Measurements from ENCODE around the gene SLC44A2.

SLC44A2 gene

GRCh38 chr19:10682397-10683063 lies 57.2 kb downstream of the SLC44A2 start:
- no peak for TF ChIP-seq CTCF (conservative IDR thresholded peaks at IDR 0.05; ENCODE audit: low read depth, low read length)
- H3K4me3 ChIP-seq (ENCODE audit: low read length): no peak overlapping the region
- no peak for DNase-seq (ENCODE audit: low read depth)

GRCh38 chr19:10683064-10683426 lies 57.7 kb downstream of the SLC44A2 start:
- no peak for DNase-seq (ENCODE audit: low read depth)
- no peak for TF ChIP-seq CTCF (conservative IDR thresholded peaks at IDR 0.05; ENCODE audit: low read depth, low read length)
- no peak overlapping the region for H3K4me3 ChIP-seq (ENCODE audit: low read length)

- H3K4me3 ChIP-seq (ENCODE audit: low read length): no peak overlapping the region
- no peak for TF ChIP-seq CTCF (conservative IDR thresholded peaks at IDR 0.05; ENCODE audit: low read depth, low read length)
- DNase-seq (ENCODE audit: low read depth): no peak
These were observed 58.2 kb downstream of the SLC44A2 start for GRCh38 chr19:10683582-10683981.

- no peak for TF ChIP-seq CTCF (conservative IDR thresholded peaks at IDR 0.05; ENCODE audit: low read depth, low read length)
- no peak overlapping the region for H3K4me3 ChIP-seq (ENCODE audit: low read length)
- DNase-seq (ENCODE audit: low read depth): no peak
These were observed 59.9 kb downstream of the SLC44A2 start for GRCh38 chr19:10685210-10685609.

- DNase-seq (ENCODE audit: low read depth): no peak
These were observed 60.8 kb downstream of the SLC44A2 start for GRCh38 chr19:10686193-10686592.

GRCh38 chr19:10686661-10687517 lies 61.5 kb downstream of the SLC44A2 start:
- no peak overlapping the region for H3K4me3 ChIP-seq (ENCODE audit: low read length)
- TF ChIP-seq CTCF (conservative IDR thresholded peaks at IDR 0.05; ENCODE audit: low read depth, low read length): no peak
- no peak for DNase-seq (ENCODE audit: low read depth)

More at GRCh38 chr19:10686193-10686592, 60.8 kb downstream of the SLC44A2 start:
- H3K4me3 ChIP-seq (ENCODE audit: low read length): no peak overlapping the region
- no peak for TF ChIP-seq CTCF (conservative IDR thresholded peaks at IDR 0.05; ENCODE audit: low read depth, low read length)
